ENCODE data around the gene POLR3B.
"Not testable (repeated sequence)": the region's sequence is repeated elsewhere in the genome, so short reads cannot be mapped to it uniquely, and the experiment has no call there.

The POLR3B gene

GRCh38 chr12:106475662-106476061 lies 118.1 kb downstream of the POLR3B start:
- not testable (repeated sequence) for H3K36me3 ChIP-seq (ENCODE audit: insufficient read depth, low read length); H3K9me3 ChIP-seq (ENCODE audit: low read length); H3K27me3 ChIP-seq (ENCODE audit: insufficient read depth, low read length); H3K4me1 ChIP-seq (ENCODE audit: insufficient read depth, low read length); H3K4me3 ChIP-seq (ENCODE audit: low read length); H2AFZ ChIP-seq (ENCODE audit: low read depth, low read length)

GRCh38 chr12:106477627-106478026 lies 120.1 kb downstream of the POLR3B start:
- not testable (repeated sequence) for H3K4me1 ChIP-seq (ENCODE audit: insufficient read depth, low read length); H3K36me3 ChIP-seq (ENCODE audit: insufficient read depth, low read length); H2AFZ ChIP-seq (ENCODE audit: low read depth, low read length); H3K4me3 ChIP-seq (ENCODE audit: low read length); H3K27me3 ChIP-seq (ENCODE audit: insufficient read depth, low read length); H3K9me3 ChIP-seq (ENCODE audit: low read length)

GRCh38 chr12:106480251-106480650 lies 122.7 kb downstream of the POLR3B start:
- no peaks in the 10 kb centered on the region for H3K4me1 ChIP-seq (ENCODE audit: insufficient read depth, low read length)
- H3K36me3 ChIP-seq (ENCODE audit: insufficient read depth, low read length) = no peaks in the 10 kb centered on the region
- no peaks in the 10 kb centered on the region for H3K9me3 ChIP-seq (ENCODE audit: low read length)
- no peak overlapping the region for H3K4me3 ChIP-seq (ENCODE audit: low read length)
- no peak overlapping the region for H2AFZ ChIP-seq (ENCODE audit: low read depth, low read length)
- H3K27me3 ChIP-seq (ENCODE audit: insufficient read depth, low read length) = no peaks in the 10 kb centered on the region

- no peak overlapping the region for H3K4me3 ChIP-seq (ENCODE audit: low read length)
Observed at GRCh38 chr12:106481246-106481645, 123.7 kb downstream of the POLR3B start.

GRCh38 chr12:106487664-106488063 lies 130.1 kb downstream of the POLR3B start:
- Histone ChIP-seq H3K4me1 (ENCODE audit: insufficient read depth, low read length) (peaks cover 20% of the 10 kb centered on the region), H3K9me3 (ENCODE audit: low read length) (no peaks in the 10 kb centered on the region), H2AFZ (ENCODE audit: low read depth, low read length) (no peak overlapping the region), H3K27me3 (ENCODE audit: insufficient read depth, low read length) (no peaks in the 10 kb centered on the region), H3K36me3 (ENCODE audit: insufficient read depth, low read length) (no peaks in the 10 kb centered on the region), H3K4me3 (ENCODE audit: low read length) (no peak overlapping the region)

More at GRCh38 chr12:106481246-106481645, 123.7 kb downstream of the POLR3B start:
- H3K36me3 ChIP-seq (ENCODE audit: insufficient read depth, low read length) = no peaks in the 10 kb centered on the region
- no peaks in the 10 kb centered on the region for H3K9me3 ChIP-seq (ENCODE audit: low read length)
- H3K27me3 ChIP-seq (ENCODE audit: insufficient read depth, low read length) = no peaks in the 10 kb centered on the region
- no peaks in the 10 kb centered on the region for H3K4me1 ChIP-seq (ENCODE audit: insufficient read depth, low read length)
- no peak overlapping the region for H2AFZ ChIP-seq (ENCODE audit: low read depth, low read length)

- no peaks in the 10 kb centered on the region for H3K9me3 ChIP-seq (ENCODE audit: low read length)
- H3K4me1 ChIP-seq (ENCODE audit: insufficient read depth, low read length) = peaks cover 31% of the 10 kb centered on the region
- no peak overlapping the region for H2AFZ ChIP-seq (ENCODE audit: low read depth, low read length)
- H3K27me3 ChIP-seq (ENCODE audit: insufficient read depth, low read length) = no peaks in the 10 kb centered on the region
- H3K4me3 ChIP-seq (ENCODE audit: low read length) = no peak overlapping the region
- no peaks in the 10 kb centered on the region for H3K36me3 ChIP-seq (ENCODE audit: insufficient read depth, low read length)
Observed at GRCh38 chr12:106488884-106489283, 131.3 kb downstream of the POLR3B start.

GRCh38 chr12:106490264-106490663 lies 132.7 kb downstream of the POLR3B start:
- H3K36me3 ChIP-seq (ENCODE audit: insufficient read depth, low read length) = no peaks in the 10 kb centered on the region
- no peak overlapping the region for H2AFZ ChIP-seq (ENCODE audit: low read depth, low read length)
- H3K27me3 ChIP-seq (ENCODE audit: insufficient read depth, low read length) = no peaks in the 10 kb centered on the region
- peaks cover 45% of the 10 kb centered on the region for H3K4me1 ChIP-seq (ENCODE audit: insufficient read depth, low read length)
- no peak overlapping the region for H3K4me3 ChIP-seq (ENCODE audit: low read length)
- H3K9me3 ChIP-seq (ENCODE audit: low read length) = no peaks in the 10 kb centered on the region

- H3K27me3 ChIP-seq (ENCODE audit: insufficient read depth, low read length) = no peaks in the 10 kb centered on the region
- peaks cover 5% of the 10 kb centered on the region for H3K36me3 ChIP-seq (ENCODE audit: insufficient read depth, low read length)
- no peak overlapping the region for H2AFZ ChIP-seq (ENCODE audit: low read depth, low read length)
- peaks cover 50% of the 10 kb centered on the region for H3K4me1 ChIP-seq (ENCODE audit: insufficient read depth, low read length)
- H3K9me3 ChIP-seq (ENCODE audit: low read length) = no peaks in the 10 kb centered on the region
- no peak overlapping the region for H3K4me3 ChIP-seq (ENCODE audit: low read length)
Observed at GRCh38 chr12:106492857-106493256, 135.3 kb downstream of the POLR3B start.

- peaks cover 6% of the 10 kb centered on the region for H3K36me3 ChIP-seq (ENCODE audit: insufficient read depth, low read length)
- no peak overlapping the region for H2AFZ ChIP-seq (ENCODE audit: low read depth, low read length)
- no peaks in the 10 kb centered on the region for H3K9me3 ChIP-seq (ENCODE audit: low read length)
- H3K4me3 ChIP-seq (ENCODE audit: low read length) = peak overlapping the region; percentile 12
- H3K4me1 ChIP-seq (ENCODE audit: insufficient read depth, low read length) = peaks cover 50% of the 10 kb centered on the region
- H3K27me3 ChIP-seq (ENCODE audit: insufficient read depth, low read length) = no peaks in the 10 kb centered on the region
Observed at GRCh38 chr12:106493531-106493930, 136.0 kb downstream of the POLR3B start.

- Histone ChIP-seq H3K4me1 (ENCODE audit: insufficient read depth, low read length) (peaks cover 40% of the 10 kb centered on the region), H3K4me3 (ENCODE audit: low read length) (no peak overlapping the region), H3K9me3 (ENCODE audit: low read length) (no peaks in the 10 kb centered on the region), H3K27me3 (ENCODE audit: insufficient read depth, low read length) (no peaks in the 10 kb centered on the region), H3K36me3 (ENCODE audit: insufficient read depth, low read length) (peaks cover 6% of the 10 kb centered on the region), H2AFZ (ENCODE audit: low read depth, low read length) (no peak overlapping the region)
Observed at GRCh38 chr12:106495354-106495965, 137.9 kb downstream of the POLR3B start.

- Histone ChIP-seq H3K36me3 (ENCODE audit: insufficient read depth, low read length) (peaks cover 18% of the 10 kb centered on the region), H3K4me3 (ENCODE audit: low read length) (no peak overlapping the region), H3K4me1 (ENCODE audit: insufficient read depth, low read length) (peaks cover 26% of the 10 kb centered on the region), H2AFZ (ENCODE audit: low read depth, low read length) (no peak overlapping the region), H3K27me3 (ENCODE audit: insufficient read depth, low read length) (no peaks in the 10 kb centered on the region), H3K9me3 (ENCODE audit: low read length) (no peaks in the 10 kb centered on the region)
Observed at GRCh38 chr12:106498056-106498455, 140.5 kb downstream of the POLR3B start.

- Histone ChIP-seq H2AFZ (ENCODE audit: low read depth, low read length) (no peak overlapping the region), H3K27me3 (ENCODE audit: insufficient read depth, low read length) (no peaks in the 10 kb centered on the region), H3K9me3 (ENCODE audit: low read length) (no peaks in the 10 kb centered on the region), H3K4me1 (ENCODE audit: insufficient read depth, low read length) (peaks cover 12% of the 10 kb centered on the region), H3K36me3 (ENCODE audit: insufficient read depth, low read length) (peaks cover 23% of the 10 kb centered on the region), H3K4me3 (ENCODE audit: low read length) (no peak overlapping the region)
Observed at GRCh38 chr12:106499628-106500027, 142.1 kb downstream of the POLR3B start.

GRCh38 chr12:106506691-106507090 lies 149.1 kb downstream of the POLR3B start:
- H3K4me1 ChIP-seq (ENCODE audit: insufficient read depth, low read length) = peaks cover 18% of the 10 kb centered on the region
- no peak overlapping the region for H3K4me3 ChIP-seq (ENCODE audit: low read length)
- H3K9me3 ChIP-seq (ENCODE audit: low read length) = no peaks in the 10 kb centered on the region
- peaks cover 24% of the 10 kb centered on the region for H3K36me3 ChIP-seq (ENCODE audit: insufficient read depth, low read length)
- no peaks in the 10 kb centered on the region for H3K27me3 ChIP-seq (ENCODE audit: insufficient read depth, low read length)
- no peak overlapping the region for H2AFZ ChIP-seq (ENCODE audit: low read depth, low read length)

GRCh38 chr12:106508966-106509365 lies 151.4 kb downstream of the POLR3B start:
- Histone ChIP-seq H3K36me3 (ENCODE audit: insufficient read depth, low read length) (peaks cover 17% of the 10 kb centered on the region), H3K9me3 (ENCODE audit: low read length) (no peaks in the 10 kb centered on the region), H3K27me3 (ENCODE audit: insufficient read depth, low read length) (no peaks in the 10 kb centered on the region), H3K4me1 (ENCODE audit: insufficient read depth, low read length) (peaks cover 18% of the 10 kb centered on the region), H3K4me3 (ENCODE audit: low read length) (no peak overlapping the region), H2AFZ (ENCODE audit: low read depth, low read length) (no peak overlapping the region)
